GM21367 (cell line): ENCODE results near the gene HVCN1.
"Not testable (repeated sequence)": the region's sequence is repeated elsewhere in the genome, so short reads cannot be mapped to it uniquely, and the experiment has no call there.

Experiments
- ATAC-seq: cut with Tn5 transposase; IDR thresholded peaks from one replicate; pipeline ENCODE4 v1.9.1; 2021; ENCODE audit not compliant: unreplicated experiment

HVCN1 gene, protein sequence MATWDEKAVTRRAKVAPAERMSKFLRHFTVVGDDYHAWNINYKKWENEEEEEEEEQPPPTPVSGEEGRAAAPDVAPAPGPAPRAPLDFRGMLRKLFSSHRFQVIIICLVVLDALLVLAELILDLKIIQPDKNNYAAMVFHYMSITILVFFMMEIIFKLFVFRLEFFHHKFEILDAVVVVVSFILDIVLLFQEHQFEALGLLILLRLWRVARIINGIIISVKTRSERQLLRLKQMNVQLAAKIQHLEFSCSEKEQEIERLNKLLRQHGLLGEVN

DNA sequence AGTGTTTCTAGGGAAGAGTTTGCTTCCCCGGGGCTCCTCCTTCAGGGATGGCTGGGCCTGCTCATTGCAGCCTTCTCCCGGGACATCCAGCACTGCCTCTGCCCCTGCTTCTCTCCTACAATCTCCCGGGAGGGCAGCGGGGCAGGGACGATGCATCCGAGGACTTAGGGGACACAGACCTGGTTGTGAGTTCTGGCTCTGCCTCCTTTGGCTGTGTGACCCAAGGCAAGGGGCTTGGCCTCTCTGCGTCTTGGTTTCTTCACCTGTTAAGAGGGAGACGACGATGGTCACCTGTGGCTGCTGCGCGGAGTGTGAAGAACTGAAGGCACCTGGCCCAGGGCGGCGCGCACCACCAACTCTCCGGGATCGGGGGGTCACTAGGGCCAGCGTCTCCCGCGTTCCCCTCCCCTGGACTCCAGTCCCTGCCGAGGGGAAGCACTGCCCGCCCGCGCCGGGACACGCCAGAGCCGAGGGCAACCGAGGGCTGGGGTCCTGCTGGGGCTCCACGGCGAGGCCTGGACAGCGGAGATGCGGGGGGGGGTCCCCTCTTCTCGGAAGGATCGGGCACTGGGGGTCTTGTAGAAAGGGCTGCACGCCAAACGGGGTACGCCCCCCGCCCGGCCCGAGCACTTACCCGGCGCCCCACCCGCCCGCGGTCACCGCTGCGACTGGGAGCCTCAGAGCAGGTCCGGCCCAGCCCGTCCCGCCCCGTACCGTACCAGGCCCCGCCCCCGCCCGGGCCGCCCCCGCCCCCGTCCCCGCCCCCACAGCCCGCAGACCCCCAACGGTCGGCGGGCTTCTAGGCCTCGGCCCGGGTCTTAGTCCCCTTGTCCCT, at the start of gene HVCN1:
TSS of gene HVCN1 (minus strand) at position 670 of the 835 bp plus-strand sequence. CDS start 5,870 bp downstream, outside the sequence.
- ATAC-seq = no peak

GRCh38 chr12:110737532-110737931, 48.6 kb upstream of the HVCN1 start:
- no peak for ATAC-seq

DNA sequence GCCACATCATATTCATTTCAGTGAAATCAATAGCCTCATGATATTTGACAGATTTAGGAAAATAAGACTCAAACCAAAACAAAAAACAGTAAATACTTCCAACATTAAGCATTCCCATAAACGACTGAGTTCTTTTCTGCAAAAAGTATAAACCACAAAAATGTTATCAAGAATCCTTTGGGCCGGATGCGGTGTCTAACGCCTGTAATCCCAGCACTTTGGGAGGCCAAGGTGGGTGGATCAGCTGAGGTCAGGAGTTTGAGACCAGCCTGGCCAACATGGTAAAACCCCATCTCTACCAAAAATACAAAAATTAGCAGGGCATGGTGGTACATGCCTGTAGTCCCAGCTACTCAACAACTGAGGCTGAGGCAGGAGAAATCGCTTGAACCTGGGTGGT, 48.1 kb upstream of the HVCN1 start:
- not testable (repeated sequence) for ATAC-seq

- no peak for ATAC-seq
These were observed 45.0 kb upstream of the HVCN1 start for GRCh38 chr12:110733900-110734299.

- ATAC-seq = no peak
These were observed 44.3 kb upstream of the HVCN1 start for GRCh38 chr12:110733089-110733715.

- no peak for ATAC-seq
These were observed 43.7 kb upstream of the HVCN1 start for GRCh38 chr12:110732572-110732971.

DNA sequence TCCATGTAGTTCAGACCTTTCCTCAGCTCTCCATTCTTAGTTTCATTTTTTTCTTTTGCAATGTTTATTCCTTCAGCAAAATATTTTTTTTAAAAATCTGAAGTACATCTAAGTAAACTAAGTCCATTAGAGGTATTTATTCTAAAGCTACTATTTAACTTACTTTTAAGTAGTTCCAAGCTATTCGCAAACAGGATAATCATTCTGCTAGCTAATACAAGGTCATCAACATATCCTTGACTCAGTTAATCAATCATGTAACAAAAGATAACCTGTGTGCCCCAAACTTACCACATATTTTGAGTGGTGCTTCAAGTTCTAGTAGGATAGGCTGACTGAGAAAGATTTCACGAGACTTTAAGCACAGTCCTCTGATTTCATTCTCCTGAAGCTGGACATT, 42.6 kb upstream of the HVCN1 start:
- ATAC-seq = no peak

DNA sequence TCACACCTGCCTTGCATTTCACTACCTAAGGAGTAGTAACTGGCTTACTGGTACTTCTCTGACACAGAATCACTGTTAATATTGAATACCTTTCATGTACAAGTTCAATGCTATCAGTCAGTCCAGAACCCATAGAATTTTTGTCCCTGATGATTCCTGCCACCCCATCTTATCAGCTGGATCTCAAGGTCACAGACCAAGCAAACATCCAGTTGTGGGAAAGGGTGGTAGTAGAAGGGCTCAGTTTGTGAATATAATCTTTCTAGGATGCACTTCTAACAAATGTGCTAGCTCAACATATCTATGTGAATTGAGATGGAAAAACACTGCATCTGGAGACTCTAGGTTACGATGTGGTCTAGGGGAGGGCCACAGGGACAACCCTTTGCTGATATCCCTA, 39.7 kb upstream of the HVCN1 start:
- ATAC-seq = no peak

- no peak for ATAC-seq
These were observed 37.9 kb upstream of the HVCN1 start for GRCh38 chr12:110726708-110727369.

DNA sequence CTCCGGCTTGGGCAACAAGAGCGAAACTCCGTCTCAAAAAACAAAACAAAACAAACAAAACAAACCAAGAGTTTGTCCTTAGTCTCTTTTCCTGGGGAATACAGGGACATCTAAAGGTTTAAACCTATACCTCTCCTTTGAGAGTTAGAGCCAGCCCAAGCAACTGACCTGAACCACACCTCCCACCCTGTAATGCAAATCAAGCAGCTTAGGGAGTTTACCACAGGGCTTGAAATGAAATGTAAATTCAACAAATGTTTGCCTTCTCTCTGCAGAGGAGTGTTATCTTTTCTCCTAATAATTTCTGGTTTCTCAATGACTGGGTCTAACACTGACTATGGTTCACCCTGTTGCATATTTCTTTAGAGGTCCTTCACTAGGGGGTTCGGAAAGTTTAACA, 37.1 kb upstream of the HVCN1 start:
- no peak for ATAC-seq

GRCh38 chr12:110725267-110725666, 36.4 kb upstream of the HVCN1 start:
- no peak for ATAC-seq

GRCh38 chr12:110722892-110723291, 34.0 kb upstream of the HVCN1 start:
- not testable (repeated sequence) for ATAC-seq

GRCh38 chr12:110721570-110721969, 32.7 kb upstream of the HVCN1 start:
- no peak for ATAC-seq

GRCh38 chr12:110720516-110720915, 31.6 kb upstream of the HVCN1 start:
- ATAC-seq = no peak

DNA sequence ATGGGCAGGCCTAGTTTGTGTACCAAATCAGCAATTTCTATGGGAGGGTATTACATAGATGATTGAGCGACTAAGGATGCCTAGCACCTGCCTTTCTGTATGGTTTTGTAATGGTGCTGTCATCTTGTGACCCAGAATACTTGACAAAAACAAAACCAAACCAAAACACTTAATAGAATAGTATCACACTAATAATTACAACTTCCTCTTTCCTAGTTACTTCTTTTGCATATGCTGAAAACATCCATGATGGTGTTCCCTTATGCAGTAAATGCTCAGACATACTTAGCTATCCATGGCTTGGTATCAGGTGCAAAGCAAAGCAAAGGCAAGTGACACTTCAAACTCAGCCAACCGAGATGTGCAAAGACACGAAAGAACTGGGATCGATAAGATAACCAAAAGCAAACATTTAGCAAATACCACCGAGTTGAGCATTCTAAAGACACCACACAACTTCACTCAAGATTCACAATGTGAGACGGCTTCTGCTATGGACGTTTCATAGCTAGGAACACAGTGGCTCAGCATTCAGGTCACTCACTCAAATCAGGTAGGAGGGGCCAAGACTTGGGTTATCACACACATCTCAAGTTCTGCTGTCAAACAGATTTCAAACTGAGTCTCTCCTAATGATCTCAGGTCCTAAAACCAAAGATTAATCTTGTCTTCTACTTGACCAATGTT, 29.4 kb upstream of the HVCN1 start:
- no peak for ATAC-seq

- ATAC-seq = no peak
These were observed 28.1 kb upstream of the HVCN1 start for GRCh38 chr12:110717037-110717436.

- ATAC-seq = no peak
These were observed 20.0 kb upstream of the HVCN1 start for GRCh38 chr12:110708917-110709316.

- no peak for ATAC-seq
These were observed 16.4 kb upstream of the HVCN1 start for GRCh38 chr12:110705309-110705708.

DNA sequence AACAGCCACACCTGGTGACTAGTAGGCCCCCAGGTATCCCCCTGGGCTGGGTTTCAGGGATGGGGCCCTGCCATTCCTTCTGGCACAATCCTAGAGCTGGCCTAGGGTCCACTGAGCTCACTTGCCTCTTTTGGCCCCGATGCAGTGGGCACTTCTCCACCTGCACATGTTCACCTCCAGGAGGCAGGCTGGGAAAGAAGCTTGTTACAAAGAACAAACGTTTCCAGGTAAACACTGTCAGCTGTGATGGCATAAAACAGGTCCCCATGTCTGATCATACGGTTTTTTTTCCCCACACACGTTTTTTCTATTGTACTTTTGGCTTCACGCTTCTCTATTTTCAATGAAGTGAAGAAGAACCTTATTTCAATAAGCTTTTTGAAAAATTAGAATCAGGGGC, 15.8 kb upstream of the HVCN1 start:
- ATAC-seq = no peak

DNA sequence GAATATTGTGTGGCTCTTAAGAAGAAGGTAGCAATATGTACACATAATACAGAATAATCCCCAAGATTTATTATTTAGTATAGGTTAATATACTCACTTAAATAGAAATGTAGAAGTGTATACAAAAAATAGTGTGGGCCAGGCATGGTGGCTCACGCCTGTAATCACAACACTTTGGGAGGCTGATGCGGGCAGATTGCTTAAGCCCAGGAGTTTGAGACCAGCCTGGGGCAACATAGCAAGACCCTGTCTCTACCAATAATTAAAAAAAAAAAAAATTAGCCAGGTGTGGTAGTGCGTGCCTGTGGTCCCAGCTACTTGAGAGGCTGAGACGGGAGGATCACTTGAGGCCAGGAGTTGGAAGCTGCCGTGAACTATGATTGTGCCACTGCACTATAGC, 15.3 kb upstream of the HVCN1 start:
- no peak for ATAC-seq

- no peak for ATAC-seq
These were observed 13.2 kb upstream of the HVCN1 start for GRCh38 chr12:110702081-110702480.
